GM20000 (cell line): ENCODE measurements around the gene ABAT.

ENCODE experiments used
- DNase-seq: peaks from one replicate; pipeline ENCODE4 v3.0.0; 2012; ENCODE audit warnings: low spot score
- CTCF ChIP-seq: IDR thresholded peaks from 2 replicates; pipeline ENCODE4 v1.5.1; 2012; ENCODE audit warnings: mild to moderate bottlenecking, control low read depth; ENCODE audit errors: extremely low read depth, missing control alignments

Gene ABAT

GRCh38 chr16:8756755-8757154, 82.3 kb downstream of the ABAT start:
- TF ChIP-seq CTCF: no peak
- no peak for DNase-seq

GRCh38 chr16:8758022-8758421, 83.6 kb downstream of the ABAT start:
- no peak for TF ChIP-seq CTCF
- no peak for DNase-seq

- DNase-seq: no peak
- TF ChIP-seq CTCF: no peak
These were observed 85.6 kb downstream of the ABAT start for GRCh38 chr16:8760021-8760420.

GRCh38 chr16:8761078-8761477, 86.7 kb downstream of the ABAT start:
- TF ChIP-seq CTCF: no peak
- DNase-seq: no peak

GRCh38 chr16:8762254-8762653, 87.8 kb downstream of the ABAT start:
- no peak for TF ChIP-seq CTCF
- no peak for DNase-seq

GRCh38 chr16:8763083-8763482, 88.7 kb downstream of the ABAT start:
- DNase-seq: no peak
- no peak for TF ChIP-seq CTCF

GRCh38 chr16:8763899-8764298, 89.5 kb downstream of the ABAT start:
- DNase-seq: no peak
- no peak for TF ChIP-seq CTCF
